Suprapubic skin (tissue), 4 donors: ENCODE results near the gene TRIO. TPM values are rescaled to one million over a fixed set of nuclear protein-coding genes. Genes with fewer than 3 reads are reported as not detected.

Experiments used
- DNase-seq, 2 donors: peaks; one replicate each; pipeline ENCODE4 v3.0.0-alpha.2; 2019; ENCODE audit warnings: low spot score in 2 of 2
- H3K27ac ChIP-seq: fragments of 200-600 bp; sonication (generic); one replicate; pipeline ENCODE4 v1.5.1; 2019
- H3K27me3 ChIP-seq: fragments of 200-600 bp; sonication (generic); one replicate; pipeline ENCODE4 v1.5.1; 2019
- H3K36me3 ChIP-seq: fragments of 200-600 bp; sonication (generic); one replicate; pipeline ENCODE4 v1.5.1; 2019
- H3K4me1 ChIP-seq: fragments of 200-600 bp; sonication (generic); one replicate; pipeline ENCODE4 v1.5.1; 2019
- H3K4me3 ChIP-seq: fragments of 200-600 bp; sonication (generic); one replicate; pipeline ENCODE4 v1.5.1; 2019; ENCODE audit warnings: mild to moderate bottlenecking
- H3K9me3 ChIP-seq: fragments of 200-600 bp; sonication (generic); one replicate; pipeline ENCODE4 v1.5.1; 2019
- CTCF ChIP-seq, 2 donors: fragments of 200-600 bp in 1 of 2; fragments of 450-650 bp in 1 of 2; sonication (generic) in 1 of 2; IDR thresholded peaks; one replicate each; pipeline ENCODE4 v1.5.1; 2016 to 2019; ENCODE audit warnings: antibody characterized with exemption in 2 of 2, mild to moderate bottlenecking in 1 of 2, moderate library complexity in 1 of 2
- EP300 ChIP-seq: sonication (generic); formaldehyde crosslinking; IDR thresholded peaks from one replicate; pipeline ENCODE4 v1.6.1; 2017; ENCODE audit warnings: antibody characterized with exemption
- POLR2A ChIP-seq, 2 donors: fragments of 450-650 bp; IDR thresholded peaks; one replicate each; pipeline ENCODE4 v1.6.1; 2017; ENCODE audit warnings: antibody characterized with exemption in 2 of 2, mild to moderate bottlenecking in 2 of 2, moderate library complexity in 2 of 2
- POLR2AphosphoS5 ChIP-seq, 3 donors: sonication (generic); formaldehyde crosslinking; IDR thresholded peaks; one replicate each; pipeline ENCODE4 v1.6.1; 2017; ENCODE audit warnings: antibody characterized with exemption in 3 of 3
- whole genome bisulfite sequencing: methylation state at CpG from one replicate; pipeline ENCODE4 v1.1.5; 2018; 5-methylcytosine and 5-hydroxymethylcytosine counted together
- total RNA-seq, 4 donors: library from RNA; depleted of rRNA; stranded (reverse); fragments of >200 nt; gene quantifications; one replicate each; pipeline ENCODE4 v1.1.0, GENCODE V29; 2016

TRIO gene
- total RNA-seq, 4 donors from 2014 or later, result 62.7 to 159 (median 70.4) TPM

GRCh38 chr5:14379739-14380497, 236.8 kb downstream of the TRIO start:
- H3K4me1 ChIP-seq, result no peaks in the 10 kb centered on the region
- DNase-seq, result no peak
- 91% methylated on average over 35 of the region's 35 CpGs for WGBS
- peaks cover 86% of the 10 kb centered on the region for H3K36me3 ChIP-seq
- no peak overlapping the region for H3K27ac ChIP-seq
- no peak overlapping the region for H3K4me3 ChIP-seq
- TF ChIP-seq EP300 (no peak), POLR2AphosphoS5 (IDR thresholded peaks at IDR 0.05) (no peak), CTCF (IDR thresholded peaks at IDR 0.05) (no peak), POLR2A (IDR thresholded peaks at IDR 0.05) (no peak)
- H3K27me3 ChIP-seq, result no peaks in the 10 kb centered on the region
- no peaks in the 10 kb centered on the region for H3K9me3 ChIP-seq

- no peak for DNase-seq
- no peak overlapping the region for H3K4me3 ChIP-seq
- H3K27me3 ChIP-seq, result no peaks in the 10 kb centered on the region
- WGBS, result 82% methylated on average over 4 of the region's 4 CpGs
- TF ChIP-seq POLR2AphosphoS5 (IDR thresholded peaks at IDR 0.05) (no peak), EP300 (no peak), POLR2A (IDR thresholded peaks at IDR 0.05) (no peak), CTCF (IDR thresholded peaks at IDR 0.05) (no peak)
- H3K27ac ChIP-seq, result no peak overlapping the region
- H3K9me3 ChIP-seq, result no peaks in the 10 kb centered on the region
- peaks cover 83% of the 10 kb centered on the region for H3K36me3 ChIP-seq
- H3K4me1 ChIP-seq, result no peaks in the 10 kb centered on the region
These were observed 237.6 kb downstream of the TRIO start for GRCh38 chr5:14380712-14381111.

- no peaks in the 10 kb centered on the region for H3K27me3 ChIP-seq
- 95% methylated on average over 4 of the region's 4 CpGs for WGBS
- TF ChIP-seq CTCF (IDR thresholded peaks at IDR 0.05) (no peak), EP300 (no peak), POLR2A (IDR thresholded peaks at IDR 0.05) (no peak), POLR2AphosphoS5 (IDR thresholded peaks at IDR 0.05) (no peak)
- H3K9me3 ChIP-seq, result no peaks in the 10 kb centered on the region
- peaks cover 82% of the 10 kb centered on the region for H3K36me3 ChIP-seq
- no peaks in the 10 kb centered on the region for H3K4me1 ChIP-seq
- no peak overlapping the region for H3K4me3 ChIP-seq
- DNase-seq, result no peak
- H3K27ac ChIP-seq, result no peak overlapping the region
These were observed 239.5 kb downstream of the TRIO start for GRCh38 chr5:14382640-14383039.

GRCh38 chr5:14383923-14384322, 240.8 kb downstream of the TRIO start:
- Histone ChIP-seq H3K36me3 (peaks cover 81% of the 10 kb centered on the region), H3K9me3 (no peaks in the 10 kb centered on the region), H3K4me1 (no peaks in the 10 kb centered on the region), H3K4me3 (no peak overlapping the region), H3K27ac (no peak overlapping the region), H3K27me3 (no peaks in the 10 kb centered on the region)
- DNase-seq, result no peak
- TF ChIP-seq POLR2A (IDR thresholded peaks at IDR 0.05), result no peak
- WGBS, result 88% methylated on average over 11 of the region's 11 CpGs

- no peaks in the 10 kb centered on the region for H3K27me3 ChIP-seq
- no peak for TF ChIP-seq CTCF (IDR thresholded peaks at IDR 0.05)
- no peak for TF ChIP-seq EP300
- TF ChIP-seq POLR2A (IDR thresholded peaks at IDR 0.05), result no peak
- no peak for TF ChIP-seq POLR2AphosphoS5 (IDR thresholded peaks at IDR 0.05)
- WGBS, result 87% methylated on average over 15 of the region's 15 CpGs
- no peaks in the 10 kb centered on the region for H3K9me3 ChIP-seq
- no peak overlapping the region for H3K4me3 ChIP-seq
- H3K27ac ChIP-seq, result no peak overlapping the region
- peaks cover 81% of the 10 kb centered on the region for H3K36me3 ChIP-seq
- H3K4me1 ChIP-seq, result no peaks in the 10 kb centered on the region
- no peak for DNase-seq
These were observed 241.9 kb downstream of the TRIO start for GRCh38 chr5:14385019-14385418.
